GM10847 (cell line): ENCODE measurements around the gene BRAT1.

ENCODE experiments used
- POLR2A ChIP-seq: IDR thresholded peaks from 2 replicates; pipeline ENCODE4 v1.6.1; 2011; ENCODE audit not compliant: insufficient read length; ENCODE audit errors: extremely low read depth

The BRAT1 gene

DNA sequence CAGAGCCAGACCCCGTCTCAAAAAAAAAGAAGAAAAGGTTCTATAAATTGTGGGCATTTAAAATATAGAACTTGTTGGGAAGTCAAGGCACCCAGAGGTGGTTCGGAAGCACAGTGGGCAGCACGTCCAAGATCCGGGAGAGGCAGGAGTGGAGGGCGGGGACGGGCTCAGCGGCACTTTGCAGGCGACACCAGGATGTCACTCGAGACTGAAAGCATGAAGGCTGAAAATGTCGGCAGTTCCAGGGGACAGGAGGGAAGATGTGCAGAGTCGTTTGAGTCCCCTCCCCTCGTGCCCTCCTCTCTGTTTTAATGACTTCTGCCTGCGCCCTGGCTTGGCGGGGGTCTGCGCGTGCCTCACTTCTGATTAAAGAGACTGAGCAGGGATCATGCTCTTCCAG lies 34.0 kb upstream of the BRAT1 start:
- no peak for TF ChIP-seq POLR2A

DNA sequence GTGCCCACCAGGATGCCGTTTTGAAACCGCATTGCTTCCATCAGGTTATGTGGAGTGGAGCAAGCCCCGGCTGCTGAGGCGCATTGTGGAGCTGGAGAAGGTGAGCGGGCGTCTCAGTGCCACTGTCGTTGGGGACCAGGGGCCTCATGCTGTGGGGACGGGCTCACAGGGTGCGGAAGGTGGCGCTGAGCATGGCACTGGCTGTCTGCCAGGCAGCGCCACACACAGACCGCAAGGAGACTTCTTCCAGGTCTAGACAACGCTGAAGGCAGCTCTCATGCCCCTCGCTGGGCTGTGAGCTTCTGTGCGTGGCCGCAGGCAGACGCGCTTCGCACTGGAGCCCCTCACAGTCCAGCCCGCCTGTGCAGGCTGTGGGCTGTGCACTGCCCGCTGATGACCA lies 32.5 kb upstream of the BRAT1 start:
- no peak for TF ChIP-seq POLR2A

GRCh38 chr7:2587134-2587533 lies 31.8 kb upstream of the BRAT1 start:
- no peak for TF ChIP-seq POLR2A

DNA sequence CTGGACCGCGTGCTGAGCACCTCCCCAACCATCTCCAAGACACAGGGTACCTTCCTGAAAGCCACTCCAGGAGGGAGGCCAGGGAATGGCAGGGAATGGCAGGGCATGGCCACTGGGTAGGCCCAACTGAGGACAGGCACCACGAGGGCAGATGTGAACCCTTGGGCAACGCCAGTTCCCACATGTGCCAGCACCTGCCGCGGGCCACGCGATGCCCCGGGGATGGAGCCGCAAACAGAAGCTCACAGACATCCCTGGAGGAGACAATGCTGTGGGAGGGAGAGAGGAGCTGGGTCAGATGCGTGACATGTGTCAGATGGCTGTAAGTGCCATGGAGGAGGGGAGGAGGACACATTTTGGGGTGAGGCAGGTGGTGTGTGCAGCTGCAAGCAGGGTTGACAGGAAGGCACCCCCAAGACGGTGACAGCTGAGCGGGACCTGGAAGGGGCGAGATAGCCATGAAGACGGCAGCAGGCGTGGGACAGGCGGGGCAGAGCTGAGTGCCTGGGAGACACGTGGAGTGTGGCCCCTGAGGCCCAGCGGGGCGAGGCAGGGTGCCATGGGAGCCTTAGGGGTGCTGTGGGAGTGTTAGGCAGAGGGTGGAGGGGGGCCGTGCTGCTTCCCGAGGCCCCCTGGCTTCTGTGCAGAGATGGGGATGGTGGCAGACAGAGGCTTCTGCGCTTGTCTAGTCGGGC lies 31.1 kb upstream of the BRAT1 start:
- no peak for TF ChIP-seq POLR2A

- no peak for TF ChIP-seq POLR2A
Observed at GRCh38 chr7:2585446-2585845, 30.1 kb upstream of the BRAT1 start.

DNA sequence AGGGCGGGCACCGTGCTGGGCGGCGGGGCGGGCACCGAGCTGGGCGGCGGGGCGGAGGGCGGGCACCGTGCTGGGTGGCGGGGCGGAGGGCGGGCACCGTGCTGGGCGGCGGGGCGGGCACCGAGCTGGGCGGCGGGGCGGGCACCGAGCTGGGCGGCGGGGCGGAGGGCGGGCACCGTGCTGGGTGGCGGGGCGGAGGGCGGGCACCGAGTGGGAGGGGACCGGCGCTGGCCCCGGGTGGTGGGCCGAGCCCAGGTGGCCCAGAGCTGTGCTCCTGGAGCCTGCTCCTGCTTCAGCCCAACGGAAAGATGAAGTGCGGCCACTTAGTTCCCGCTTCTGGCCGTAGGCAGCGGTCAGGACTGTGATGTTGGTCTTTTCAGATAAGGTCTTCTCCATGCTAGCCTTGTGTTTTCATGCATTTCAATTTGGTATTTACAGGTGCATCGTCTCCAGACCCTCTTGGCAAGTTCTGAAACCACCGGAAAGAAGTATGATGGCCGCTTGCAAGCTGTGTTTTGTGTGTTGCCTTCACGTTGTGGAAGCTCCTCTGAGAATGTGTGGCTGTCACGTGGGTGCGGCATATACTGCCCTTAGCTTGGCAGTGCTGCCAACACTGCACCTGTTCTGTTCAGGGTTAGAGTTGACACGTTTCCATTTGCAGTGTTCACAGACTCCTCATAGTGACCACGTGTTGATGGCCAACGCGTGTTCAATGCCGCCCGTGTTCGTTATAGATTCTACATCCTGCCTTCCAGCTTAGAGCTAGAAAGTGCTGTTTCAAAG lies 28.7 kb upstream of the BRAT1 start:
- no peak for TF ChIP-seq POLR2A

DNA sequence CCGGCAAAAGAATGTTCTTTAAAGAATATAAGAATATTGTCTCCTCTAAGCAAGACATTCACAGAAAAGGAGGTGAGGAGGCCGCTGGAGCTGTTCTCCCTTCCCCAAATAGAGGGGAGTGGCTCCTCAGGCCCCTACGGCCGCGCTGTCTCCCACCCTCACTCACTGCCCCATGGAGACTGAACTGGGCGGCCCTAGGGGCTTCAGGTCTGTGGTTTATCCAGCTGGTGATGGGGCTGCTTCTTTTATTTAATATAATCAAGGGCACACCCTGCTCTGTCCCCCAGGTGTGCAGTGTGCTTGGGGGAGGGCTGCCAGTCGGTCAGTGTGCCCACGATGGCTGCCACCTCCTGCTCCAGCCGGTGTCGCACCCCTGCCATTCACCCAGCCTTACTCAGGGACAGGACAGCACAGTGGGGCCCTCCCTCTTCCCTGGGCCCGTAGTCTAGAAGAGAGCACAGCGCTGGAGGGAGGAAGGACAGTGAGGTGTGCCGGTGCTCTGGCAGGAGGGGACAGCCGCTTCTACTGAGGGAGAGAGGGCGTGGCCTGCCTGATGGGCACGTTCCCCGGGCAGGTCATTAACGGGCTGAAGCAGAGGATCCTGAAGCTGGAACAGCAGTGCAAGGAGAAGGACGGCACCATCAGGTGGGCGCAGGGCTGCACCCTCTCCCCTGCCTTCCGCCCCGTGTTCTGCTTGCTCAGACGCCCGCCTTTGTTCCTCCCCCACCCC lies 26.8 kb upstream of the BRAT1 start:
- TF ChIP-seq POLR2A: no peak

GRCh38 chr7:2580636-2581035 lies 25.3 kb upstream of the BRAT1 start:
- TF ChIP-seq POLR2A: no peak

DNA sequence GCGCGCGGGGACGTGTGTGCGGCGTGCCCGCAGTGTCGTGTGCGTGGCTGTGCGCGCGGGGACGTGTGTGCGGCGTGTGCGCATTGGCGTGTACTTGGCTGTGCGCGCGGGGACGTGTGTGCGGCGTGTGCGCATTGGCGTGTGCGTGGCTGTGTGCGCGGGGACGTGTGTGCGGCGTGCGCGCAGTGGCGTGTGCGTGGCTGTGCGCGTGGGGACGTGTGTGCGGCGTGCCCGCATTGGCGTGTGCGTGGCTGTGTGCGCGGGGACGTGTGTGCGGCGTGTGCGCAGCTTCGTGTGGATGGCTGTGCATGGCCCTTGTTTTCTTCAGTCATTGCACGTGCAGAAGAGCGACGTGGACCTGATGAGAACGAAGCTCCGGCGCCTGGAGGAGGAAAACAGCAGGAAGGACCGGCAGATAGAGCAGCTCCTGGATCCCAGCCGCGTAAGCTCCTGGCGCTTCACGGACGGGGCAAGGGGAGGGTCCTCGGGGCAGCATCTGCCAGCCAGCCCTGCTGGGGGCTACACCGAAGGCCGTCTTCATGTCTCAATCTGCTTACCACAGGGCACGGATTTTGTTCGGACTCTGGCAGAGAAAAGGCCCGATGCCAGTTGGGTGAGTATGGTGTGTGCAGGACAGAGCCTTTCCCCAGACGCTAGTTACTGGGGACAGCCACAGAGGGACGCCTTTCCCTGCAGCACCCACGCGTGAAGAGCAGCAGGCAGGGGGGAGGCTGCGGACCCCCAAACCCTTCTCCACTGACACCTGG lies 22.8 kb upstream of the BRAT1 start:
- TF ChIP-seq POLR2A: no peak

GRCh38 chr7:2576742-2577491 lies 21.6 kb upstream of the BRAT1 start:
- TF ChIP-seq POLR2A: no peak

- TF ChIP-seq POLR2A: no peak
Observed at GRCh38 chr7:2575733-2576340, 20.5 kb upstream of the BRAT1 start.

- no peak for TF ChIP-seq POLR2A
Observed at GRCh38 chr7:2575046-2575732, 19.9 kb upstream of the BRAT1 start.

- no peak for TF ChIP-seq POLR2A
Observed at GRCh38 chr7:2573761-2574160, 18.4 kb upstream of the BRAT1 start.
